ENCODE results near the gene VWA5B2.

The VWA5B2 gene

GRCh38 chr3:184233127-184233843 lies 3.9 kb downstream of the VWA5B2 start:
- TF ChIP-seq CTCF (IDR thresholded peaks at IDR 0.05; ENCODE audit: unreplicated experiment in 3 of 3), result no peak
- no peak overlapping the region for H3K4me3 Mint-ChIP-seq
- H3K27me3 Mint-ChIP-seq (ENCODE audit: low read depth), result peaks cover 75% of the 10 kb centered on the region
- no peak overlapping the region for H3K27ac Mint-ChIP-seq
- no peaks in the 10 kb centered on the region for H3K9me3 Mint-ChIP-seq
- no peaks in the 10 kb centered on the region for H3K36me3 Mint-ChIP-seq (ENCODE audit: low read depth)
- H3K4me1 Mint-ChIP-seq, result peaks cover 8% of the 10 kb centered on the region

GRCh38 chr3:184234224-184234623 lies 4.8 kb downstream of the VWA5B2 start:
- no peaks in the 10 kb centered on the region for H3K36me3 Mint-ChIP-seq (ENCODE audit: low read depth)
- no peaks in the 10 kb centered on the region for H3K9me3 Mint-ChIP-seq
- peaks cover 66% of the 10 kb centered on the region for H3K27me3 Mint-ChIP-seq (ENCODE audit: low read depth)
- no peak overlapping the region for H3K27ac Mint-ChIP-seq
- no peak overlapping the region for H3K4me3 Mint-ChIP-seq
- no peak for TF ChIP-seq CTCF (IDR thresholded peaks at IDR 0.05; ENCODE audit: unreplicated experiment in 3 of 3)
- peaks cover 8% of the 10 kb centered on the region for H3K4me1 Mint-ChIP-seq

- Mint-ChIP-seq H3K4me3 (no peak overlapping the region), H3K27ac (no peak overlapping the region), H3K27me3 (ENCODE audit: low read depth) (peaks cover 62% of the 10 kb centered on the region), H3K36me3 (ENCODE audit: low read depth) (no peaks in the 10 kb centered on the region), H3K4me1 (peaks cover 8% of the 10 kb centered on the region), H3K9me3 (no peaks in the 10 kb centered on the region)
- no peak for TF ChIP-seq CTCF (IDR thresholded peaks at IDR 0.05; ENCODE audit: unreplicated experiment in 3 of 3)
These were observed 5.4 kb downstream of the VWA5B2 start for GRCh38 chr3:184234671-184235380.

- Mint-ChIP-seq H3K4me1 (peaks cover 8% of the 10 kb centered on the region), H3K36me3 (ENCODE audit: low read depth) (no peaks in the 10 kb centered on the region), H3K4me3 (no peak overlapping the region), H3K9me3 (no peaks in the 10 kb centered on the region), H3K27me3 (ENCODE audit: low read depth) (peaks cover 61% of the 10 kb centered on the region), H3K27ac (no peak overlapping the region)
- no peak for TF ChIP-seq CTCF (IDR thresholded peaks at IDR 0.05; ENCODE audit: unreplicated experiment in 3 of 3)
These were observed 6.1 kb downstream of the VWA5B2 start for GRCh38 chr3:184235381-184236032.

DNA sequence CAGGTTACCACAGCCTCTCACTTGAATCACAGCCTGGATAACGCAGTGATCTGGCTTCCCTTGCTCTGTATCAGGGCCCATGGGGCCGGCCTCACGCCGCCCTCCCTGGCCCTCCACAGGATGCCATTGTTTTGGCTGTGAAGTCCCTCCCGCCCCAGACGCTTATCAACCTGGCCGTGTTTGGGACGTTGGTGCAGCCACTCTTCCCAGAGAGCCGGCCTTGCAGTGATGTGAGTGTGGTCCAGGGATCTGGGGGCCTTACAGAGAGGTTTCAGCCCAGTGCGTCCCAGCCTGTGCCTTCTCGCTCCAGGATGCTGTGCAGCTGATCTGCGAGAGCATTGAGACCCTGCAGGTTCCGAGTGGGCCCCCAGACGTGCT lies 6.6 kb downstream of the VWA5B2 start:
- Mint-ChIP-seq H3K4me1 (peaks cover 7% of the 10 kb centered on the region), H3K27me3 (ENCODE audit: low read depth) (peaks cover 58% of the 10 kb centered on the region), H3K27ac (no peak overlapping the region), H3K4me3 (no peak overlapping the region), H3K9me3 (no peaks in the 10 kb centered on the region), H3K36me3 (ENCODE audit: low read depth) (no peaks in the 10 kb centered on the region)
- TF ChIP-seq CTCF (IDR thresholded peaks at IDR 0.05; ENCODE audit: unreplicated experiment in 3 of 3), result no peak

Data from nephron (organoid).